Activated naive CD4-positive, alpha-beta T cell (primary cell): ENCODE data around the gene PRR5L.
"Not testable (repeated sequence)": the region's sequence is repeated elsewhere in the genome, so short reads cannot be mapped to it uniquely, and the experiment has no call there.

Experiments
- DNase-seq, 4 experiments: peaks; one replicate each; lab custom pipeline; 2025; lab: John Stamatoyannopoulos, UW

The PRR5L gene

DNA sequence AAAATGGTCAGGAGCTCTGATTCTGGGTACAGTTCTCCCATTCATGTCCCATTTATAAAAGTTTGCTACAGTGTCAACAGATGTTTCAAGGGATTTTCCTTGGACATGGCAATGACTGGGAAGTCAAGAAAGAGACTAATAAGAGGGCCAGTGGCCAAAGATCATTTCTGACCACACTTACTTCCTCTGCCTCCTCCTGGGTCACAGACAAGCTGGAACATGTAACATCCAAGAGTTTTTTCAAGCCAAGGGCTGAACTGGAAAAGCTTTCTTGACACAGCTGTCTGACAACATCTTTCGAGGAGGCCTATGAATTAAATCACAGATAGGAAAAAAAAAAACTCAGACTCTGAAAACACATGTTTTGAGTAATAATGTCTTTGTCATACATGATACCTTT lies 15.6 kb upstream of the PRR5L start:
- no peak for DNase-seq

DNA sequence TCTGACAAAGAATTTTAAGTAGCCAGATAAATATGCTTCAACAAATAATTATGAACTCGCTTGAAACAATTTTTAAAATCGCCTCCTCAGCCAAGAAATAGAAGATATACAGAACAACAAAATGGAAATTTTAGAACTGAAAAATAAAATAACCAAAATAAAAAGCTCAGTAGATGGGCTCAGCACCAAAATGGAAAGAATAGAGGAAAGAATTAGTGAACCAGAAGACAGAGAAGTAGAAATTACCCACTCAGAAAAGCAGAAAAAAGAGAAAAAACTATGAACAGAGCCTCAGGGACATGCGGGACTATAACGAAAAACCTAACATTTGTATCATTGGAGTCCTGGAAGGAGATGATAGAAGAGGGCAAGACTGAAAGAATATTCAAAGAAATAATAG lies 14.2 kb upstream of the PRR5L start:
- DNase-seq, result no peak

GRCh38 chr11:36282926-36283325 lies 13.2 kb upstream of the PRR5L start:
- DNase-seq, result no peak

DNA sequence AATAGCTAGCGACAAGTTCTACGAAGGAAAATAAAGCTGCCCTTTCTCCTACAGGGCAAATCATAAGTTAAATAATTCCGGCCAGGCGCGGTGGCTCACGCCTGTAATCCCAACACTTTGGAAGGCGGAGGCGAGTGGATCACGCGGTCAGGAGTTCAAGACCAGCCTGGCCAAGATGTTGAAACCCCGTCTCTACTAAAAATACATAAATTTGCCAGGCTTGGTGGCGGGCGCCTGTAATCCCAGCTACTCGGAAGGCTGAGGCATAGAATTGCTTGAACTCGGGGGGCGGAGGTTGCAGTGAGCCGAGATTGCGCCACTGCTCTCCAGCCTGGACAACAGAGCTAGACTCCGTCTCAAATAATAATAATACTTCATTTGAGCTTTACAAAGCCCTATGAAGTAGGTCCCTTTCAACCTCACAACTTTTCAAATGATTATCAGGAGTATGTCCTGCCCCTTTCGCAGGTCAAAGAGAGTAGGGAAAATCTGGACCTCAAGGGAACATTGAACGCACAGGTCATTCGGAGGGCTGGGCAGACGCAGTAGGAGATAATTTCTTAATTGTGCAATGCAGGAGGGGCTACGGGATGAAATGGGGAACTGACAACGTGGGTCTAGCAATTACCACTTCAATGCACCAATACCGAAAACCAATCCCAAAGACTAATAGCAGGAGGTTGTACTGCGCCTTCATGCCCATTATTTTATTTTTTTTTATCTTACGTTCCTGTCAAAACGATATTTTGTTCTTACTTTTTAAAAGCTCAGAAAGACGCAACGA lies 7.5 kb upstream of the PRR5L start:
- DNase-seq, result no peak

DNA sequence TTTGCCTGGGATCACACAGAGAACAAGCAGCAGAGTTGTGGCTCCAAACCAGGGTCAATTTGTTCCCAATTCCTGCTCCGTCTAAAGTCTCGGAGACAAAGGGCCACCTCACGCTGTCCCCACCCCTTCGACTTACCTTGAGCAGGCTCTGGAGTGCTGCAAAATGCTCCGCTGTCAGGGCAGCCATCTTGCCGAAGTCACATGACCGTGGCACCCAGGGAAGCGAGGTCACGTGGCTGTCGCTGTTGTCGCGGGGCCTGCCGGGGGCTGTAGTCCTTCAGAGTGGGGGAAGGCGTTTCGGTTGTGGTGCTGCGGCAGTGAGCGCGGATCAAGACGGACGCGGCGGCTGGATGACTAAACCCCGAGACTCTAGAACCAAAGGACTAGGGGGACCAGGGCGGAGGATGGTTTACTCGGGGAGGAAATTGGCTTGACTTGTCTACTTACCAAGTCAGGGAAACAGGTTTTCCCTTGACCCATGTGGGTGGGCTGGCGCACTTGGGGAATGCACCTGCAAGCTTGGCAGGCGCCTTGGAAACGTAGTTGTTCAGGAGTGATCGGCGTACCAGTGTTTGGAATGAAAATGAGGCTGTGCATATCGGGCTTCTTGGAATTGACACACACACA lies 6.7 kb upstream of the PRR5L start, which contains the start of gene COMMD9:
Gene COMMD9, minus strand, starts transcription at position 199 of the 627 bp plus-strand sequence. Its CDS starts 12 bp downstream, at position 187.
- peak; percentile 83 to 91 (median 86) for DNase-seq

DNA sequence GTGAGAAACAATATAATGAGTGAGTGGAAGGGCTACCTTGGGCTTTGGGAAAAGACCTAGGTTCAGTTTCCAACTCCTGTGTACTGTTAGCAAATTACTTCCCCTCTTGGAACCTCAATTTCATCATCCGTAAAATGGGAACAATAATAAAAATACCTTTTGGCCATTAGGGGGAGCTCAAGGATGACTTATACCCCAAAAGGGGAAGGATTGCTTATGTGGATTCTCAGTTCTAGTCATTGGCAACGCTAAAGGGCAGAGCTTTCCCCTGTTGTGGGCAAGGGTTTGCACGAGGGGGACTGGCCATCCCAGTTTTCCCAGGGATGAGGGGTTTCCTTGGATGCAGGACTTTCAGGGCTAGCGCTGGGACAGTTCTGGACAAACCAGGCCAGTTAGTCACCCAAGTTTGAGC lies 3.8 kb upstream of the PRR5L start:
- DNase-seq, result no peak

- no peak for DNase-seq
Measured at GRCh38 chr11:36296884-36297543, 926 bp downstream of the PRR5L start.

GRCh38 chr11:36300650-36301049 lies 4.6 kb downstream of the PRR5L start:
- DNase-seq, result no peak

DNA sequence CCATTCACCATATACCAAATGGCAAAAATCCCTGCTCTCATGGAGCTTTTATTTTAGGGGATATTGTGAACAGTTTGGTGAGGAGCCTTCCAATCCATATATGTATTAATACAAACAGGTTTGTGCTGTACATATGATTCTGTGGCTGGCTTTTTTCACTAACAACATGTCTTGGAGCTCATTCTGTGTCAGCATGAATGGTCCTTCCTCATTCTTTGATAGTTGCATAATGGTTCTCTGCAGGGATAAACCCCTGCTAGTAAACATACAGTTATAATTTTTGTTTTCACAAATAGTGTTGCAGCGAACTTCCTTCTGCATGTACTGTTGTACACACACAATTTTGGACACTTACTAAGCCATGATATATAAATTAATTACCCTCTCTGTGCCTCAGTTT lies 8.3 kb downstream of the PRR5L start:
- DNase-seq, result no peak

DNA sequence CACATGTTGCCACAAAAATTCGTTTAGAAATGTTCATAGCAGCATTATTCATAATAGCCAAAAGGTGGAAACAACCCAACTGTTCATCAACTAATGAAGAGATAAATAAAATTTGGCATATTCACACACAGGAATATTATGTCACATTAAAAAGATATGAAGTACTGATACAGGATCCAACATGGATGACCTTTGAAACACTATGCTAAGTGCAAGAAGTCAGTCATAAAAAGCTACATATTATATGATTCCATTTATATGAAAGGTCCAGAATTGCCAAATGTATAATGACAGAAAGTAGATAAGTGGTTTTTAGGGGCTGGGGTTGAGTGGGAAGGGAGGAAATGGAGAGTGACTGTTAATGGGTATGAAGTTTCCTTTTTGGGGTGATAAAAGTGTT lies 9.0 kb downstream of the PRR5L start:
- DNase-seq, result no peak

DNA sequence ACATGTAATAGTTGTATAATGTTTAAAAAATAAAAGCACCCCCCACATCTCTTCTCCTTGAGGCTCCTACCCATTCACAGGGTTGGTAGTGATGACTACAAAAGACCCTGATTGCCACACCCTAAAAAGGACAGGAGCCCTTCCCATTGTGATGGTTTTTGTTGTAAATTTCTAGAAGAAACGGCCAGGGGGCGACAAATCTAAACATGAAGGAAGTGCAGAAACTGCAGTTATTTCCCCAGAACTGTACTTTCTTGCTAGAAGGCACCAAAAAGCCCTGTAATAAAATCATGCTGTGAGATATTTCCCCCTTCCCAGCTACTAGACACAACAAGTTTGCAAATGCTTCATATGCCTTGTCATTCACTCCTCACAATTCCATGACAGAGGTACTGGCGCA lies 10.8 kb downstream of the PRR5L start:
- no peak for DNase-seq

GRCh38 chr11:36308577-36308976 lies 12.5 kb downstream of the PRR5L start:
- no peak for DNase-seq

GRCh38 chr11:36309779-36310178 lies 13.7 kb downstream of the PRR5L start:
- DNase-seq, result no peak

DNA sequence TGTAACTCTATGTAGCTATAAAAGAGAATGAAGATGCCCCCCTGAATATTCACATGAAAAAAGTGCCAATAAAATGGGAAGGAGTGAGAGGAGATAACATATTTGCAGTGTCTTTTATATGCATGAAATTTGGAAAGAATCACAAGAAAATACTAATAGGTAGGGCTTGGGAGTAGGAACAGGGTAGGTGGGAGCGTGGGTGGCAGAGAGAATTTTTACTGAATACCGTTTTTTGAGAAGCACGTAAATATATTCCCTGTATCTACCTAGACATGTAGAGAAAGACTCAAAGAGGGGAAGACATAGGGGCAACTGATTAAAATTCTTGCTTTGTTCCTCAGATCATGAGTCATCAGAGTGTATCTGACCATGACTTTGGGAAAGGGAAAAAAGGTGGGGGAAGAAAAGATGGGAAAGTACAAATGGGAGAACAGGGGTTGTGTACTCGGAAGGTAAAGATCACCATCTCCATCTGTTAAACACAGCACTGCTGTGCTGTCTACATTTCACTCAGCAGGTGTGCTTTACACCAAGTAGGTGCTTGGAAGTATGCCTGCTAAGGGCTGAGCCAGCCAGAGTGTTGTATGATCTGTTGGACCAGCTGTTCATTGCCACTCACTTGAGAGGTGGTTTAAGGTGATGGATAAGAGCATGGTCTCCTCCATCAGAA lies 16.0 kb downstream of the PRR5L start:
- DNase-seq, result no peak

DNA sequence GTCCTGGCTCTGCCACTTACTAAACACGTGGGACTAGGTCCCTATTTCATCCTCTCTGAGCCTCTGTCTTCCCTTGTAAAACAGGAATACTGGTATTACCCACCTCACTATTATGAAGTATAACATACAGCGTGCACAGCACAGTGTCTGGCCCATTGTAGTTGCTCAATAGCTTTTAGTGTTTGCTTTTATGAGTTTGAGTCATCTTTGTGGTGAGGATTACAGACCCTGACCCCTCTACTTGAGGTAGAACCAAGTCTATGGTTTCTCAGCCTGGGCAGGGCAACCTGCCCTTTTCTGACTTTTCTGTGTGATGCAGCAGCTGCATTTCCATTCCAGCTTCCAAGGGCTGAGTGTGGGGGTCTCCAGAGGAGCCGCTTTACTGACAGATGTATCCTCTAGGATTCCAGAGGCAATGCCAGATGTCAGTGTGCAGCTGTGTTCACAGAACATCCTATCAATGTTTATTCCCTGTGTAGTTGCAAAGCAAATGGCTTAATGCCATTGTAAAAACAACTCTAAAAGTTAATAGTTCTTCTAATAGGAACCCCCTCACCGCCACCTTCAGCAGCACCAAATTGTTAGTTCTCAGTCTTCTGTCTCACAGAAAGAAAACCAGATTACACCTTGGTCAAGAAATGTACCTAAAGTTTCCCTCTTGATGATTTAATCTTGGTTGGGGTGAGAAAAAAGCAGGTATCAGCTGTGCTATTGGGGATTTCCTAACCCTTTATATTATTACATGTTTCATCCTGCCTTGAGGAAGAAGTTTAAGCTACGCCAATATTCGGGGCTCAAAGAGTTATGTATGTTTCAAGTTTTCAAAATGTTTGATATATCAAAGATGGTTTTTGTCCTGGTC lies 16.8 kb downstream of the PRR5L start:
- no peak for DNase-seq

- DNase-seq, result no peak
Measured at GRCh38 chr11:36313750-36314433, 17.8 kb downstream of the PRR5L start.

- no peak for DNase-seq
Measured at GRCh38 chr11:36314434-36314767, 18.3 kb downstream of the PRR5L start.

DNA sequence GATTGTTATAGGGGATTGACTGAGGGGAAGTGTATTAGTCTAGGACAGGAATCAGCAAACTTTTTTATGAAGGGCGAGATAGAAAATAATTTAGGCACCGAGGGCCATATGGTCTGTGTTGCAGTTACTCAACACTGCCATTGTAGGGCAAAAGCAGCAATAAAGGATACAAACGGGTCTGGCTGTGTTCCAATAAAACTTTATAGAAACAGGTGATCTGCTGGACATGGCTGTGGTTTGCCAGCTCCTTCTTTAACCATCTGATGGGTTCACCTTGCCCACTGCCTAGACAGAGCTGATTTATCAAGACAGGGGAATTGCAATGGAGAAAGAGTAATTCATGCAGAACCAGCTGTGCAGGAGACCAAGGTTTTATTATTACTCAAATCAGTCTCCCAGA lies 20.0 kb downstream of the PRR5L start:
- no peak for DNase-seq

DNA sequence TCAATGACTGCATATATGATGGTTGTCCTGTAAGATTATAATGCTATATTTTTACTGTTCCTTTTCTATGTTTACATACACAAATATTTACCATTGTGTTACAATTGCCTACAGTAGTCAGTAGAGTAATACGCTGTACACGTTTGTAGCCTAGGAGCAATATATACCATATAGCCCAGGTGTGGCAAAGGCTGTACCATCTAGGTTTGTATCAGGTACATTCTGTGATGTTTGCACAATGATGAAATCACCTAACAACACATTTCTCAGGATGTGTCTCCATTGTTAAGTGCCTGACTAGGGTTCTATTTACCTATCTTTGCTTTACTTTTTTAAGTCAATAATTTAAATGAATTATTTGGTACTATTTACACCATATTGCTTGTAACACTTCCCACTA lies 21.9 kb downstream of the PRR5L start:
- DNase-seq, result no peak

- DNase-seq, result not testable (repeated sequence)
Measured at GRCh38 chr11:36324956-36325355, 28.9 kb downstream of the PRR5L start.

- not testable (repeated sequence) for DNase-seq
Measured at GRCh38 chr11:36325403-36325802, 29.3 kb downstream of the PRR5L start.
